Measurements from ENCODE around the gene OBP2A. TPM values are rescaled to one million over a fixed set of nuclear protein-coding genes. Genes with fewer than 3 reads are reported as not detected.

The OBP2A gene
- total RNA-seq, 1 donor from 2014 or later: not detected

DNA sequence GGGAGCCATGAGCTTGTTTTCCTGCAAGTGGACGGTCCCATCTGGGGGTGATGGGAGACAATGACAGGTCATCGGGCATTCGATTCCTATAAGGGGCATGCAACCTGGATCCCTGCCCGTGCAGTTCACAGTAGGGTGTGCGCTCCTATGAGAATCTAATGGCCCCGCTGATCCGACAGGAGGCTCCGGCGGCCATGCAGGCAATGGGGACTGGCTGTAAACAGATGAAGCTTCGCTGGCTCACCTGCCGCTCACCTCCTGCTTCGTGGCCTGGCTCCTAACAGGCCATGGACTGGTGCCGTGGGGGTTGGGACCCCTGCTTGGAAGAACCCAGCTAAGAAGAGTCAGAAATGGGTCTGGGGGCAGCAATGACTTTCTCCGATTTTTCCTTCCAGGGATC lies 36.6 kb downstream of the OBP2A start:
- DNase-seq (ENCODE audit: low read depth): no peak
- TF ChIP-seq, protein P1, sequence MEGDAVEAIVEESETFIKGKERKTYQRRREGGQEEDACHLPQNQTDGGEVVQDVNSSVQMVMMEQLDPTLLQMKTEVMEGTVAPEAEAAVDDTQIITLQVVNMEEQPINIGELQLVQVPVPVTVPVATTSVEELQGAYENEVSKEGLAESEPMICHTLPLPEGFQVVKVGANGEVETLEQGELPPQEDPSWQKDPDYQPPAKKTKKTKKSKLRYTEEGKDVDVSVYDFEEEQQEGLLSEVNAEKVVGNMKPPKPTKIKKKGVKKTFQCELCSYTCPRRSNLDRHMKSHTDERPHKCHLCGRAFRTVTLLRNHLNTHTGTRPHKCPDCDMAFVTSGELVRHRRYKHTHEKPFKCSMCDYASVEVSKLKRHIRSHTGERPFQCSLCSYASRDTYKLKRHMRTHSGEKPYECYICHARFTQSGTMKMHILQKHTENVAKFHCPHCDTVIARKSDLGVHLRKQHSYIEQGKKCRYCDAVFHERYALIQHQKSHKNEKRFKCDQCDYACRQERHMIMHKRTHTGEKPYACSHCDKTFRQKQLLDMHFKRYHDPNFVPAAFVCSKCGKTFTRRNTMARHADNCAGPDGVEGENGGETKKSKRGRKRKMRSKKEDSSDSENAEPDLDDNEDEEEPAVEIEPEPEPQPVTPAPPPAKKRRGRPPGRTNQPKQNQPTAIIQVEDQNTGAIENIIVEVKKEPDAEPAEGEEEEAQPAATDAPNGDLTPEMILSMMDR (conservative IDR thresholded peaks at IDR 0.05; ENCODE audit: low read depth, low read length): no peak
- H3K4me3 ChIP-seq (ENCODE audit: low read depth, low read length): no peak overlapping the region

DNA sequence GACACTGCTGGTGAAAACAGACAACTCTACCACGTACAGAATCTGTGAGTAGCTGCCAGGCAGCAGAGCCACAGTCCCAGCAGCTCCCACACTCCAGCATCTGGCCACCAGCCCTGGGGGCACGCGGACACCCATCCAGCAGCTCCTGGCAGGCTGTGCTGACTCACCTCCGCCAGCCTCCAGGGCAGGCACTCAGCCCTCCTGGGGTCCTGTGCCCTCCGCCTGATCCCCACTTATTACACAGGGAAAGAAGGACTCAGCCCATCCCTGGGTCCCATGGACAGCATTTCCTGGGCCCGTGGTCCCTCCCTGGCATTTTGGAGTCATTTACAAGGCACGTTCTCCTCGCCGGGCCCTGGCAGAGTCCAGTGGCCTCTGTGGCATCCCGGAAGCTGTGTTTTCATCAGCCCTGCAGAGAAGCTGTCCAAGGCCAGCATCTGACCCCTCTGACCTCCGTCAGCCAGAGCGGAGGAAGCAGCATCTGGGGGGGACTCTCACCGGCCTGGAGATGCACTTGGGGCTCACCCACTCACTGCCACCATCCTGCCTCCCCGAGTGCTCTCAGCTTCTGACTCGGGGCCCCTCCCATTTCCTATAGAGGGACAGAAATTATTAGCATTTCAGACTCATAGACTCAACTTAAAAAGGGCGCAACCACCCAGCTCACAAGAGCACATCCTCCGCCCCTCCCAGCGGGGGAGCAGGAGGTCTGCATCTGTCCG lies 37.2 kb downstream of the OBP2A start:
- TF ChIP-seq, protein P1 (conservative IDR thresholded peaks at IDR 0.05; ENCODE audit: low read depth, low read length): no peak
- H3K4me3 ChIP-seq (ENCODE audit: low read depth, low read length): no peak overlapping the region
- DNase-seq (ENCODE audit: low read depth): no peak

DNA sequence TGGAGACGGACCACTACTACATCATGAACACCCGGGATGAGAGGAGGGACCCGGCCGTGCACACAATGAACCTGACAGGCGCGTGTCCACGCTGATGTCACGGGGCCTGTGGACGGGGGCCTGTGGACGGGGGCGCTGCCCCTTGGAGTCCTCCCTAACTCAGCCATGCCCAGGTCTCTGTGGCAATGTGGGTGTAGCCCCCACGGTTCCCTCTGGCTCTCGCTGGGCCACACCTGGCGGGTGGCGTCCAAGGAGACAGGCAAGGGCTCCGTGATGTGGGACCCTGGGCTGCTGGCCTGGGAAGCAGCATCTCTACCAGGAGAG lies 37.7 kb downstream of the OBP2A start:
- H3K4me3 ChIP-seq (ENCODE audit: low read depth, low read length): no peak overlapping the region
- TF ChIP-seq, protein P1 (conservative IDR thresholded peaks at IDR 0.05; ENCODE audit: low read depth, low read length): no peak
- no peak for DNase-seq (ENCODE audit: low read depth)

DNA sequence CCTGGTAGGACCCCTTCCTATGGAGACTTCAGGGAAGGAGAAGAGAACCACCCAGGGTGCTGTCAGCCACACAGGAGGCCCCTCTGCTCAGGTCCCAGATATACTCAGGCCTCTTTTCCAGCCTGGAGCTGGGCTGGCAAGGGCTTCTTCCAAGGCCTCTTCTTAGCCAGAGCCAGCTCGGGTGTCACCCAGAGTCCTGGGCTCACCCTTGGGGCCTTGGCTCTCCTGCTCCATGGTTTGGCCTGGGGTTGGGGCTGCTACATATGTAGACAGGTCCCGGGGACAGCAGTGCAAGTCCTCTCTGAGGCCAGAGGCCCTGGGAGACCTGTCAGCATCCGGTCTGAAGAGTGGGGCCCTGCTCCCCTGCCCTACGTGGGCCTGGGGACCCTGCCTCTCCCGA lies 38.4 kb downstream of the OBP2A start:
- DNase-seq (ENCODE audit: low read depth): no peak
- TF ChIP-seq, protein P1 (conservative IDR thresholded peaks at IDR 0.05; ENCODE audit: low read depth, low read length): no peak
- H3K4me3 ChIP-seq (ENCODE audit: low read depth, low read length): no peak overlapping the region

DNA sequence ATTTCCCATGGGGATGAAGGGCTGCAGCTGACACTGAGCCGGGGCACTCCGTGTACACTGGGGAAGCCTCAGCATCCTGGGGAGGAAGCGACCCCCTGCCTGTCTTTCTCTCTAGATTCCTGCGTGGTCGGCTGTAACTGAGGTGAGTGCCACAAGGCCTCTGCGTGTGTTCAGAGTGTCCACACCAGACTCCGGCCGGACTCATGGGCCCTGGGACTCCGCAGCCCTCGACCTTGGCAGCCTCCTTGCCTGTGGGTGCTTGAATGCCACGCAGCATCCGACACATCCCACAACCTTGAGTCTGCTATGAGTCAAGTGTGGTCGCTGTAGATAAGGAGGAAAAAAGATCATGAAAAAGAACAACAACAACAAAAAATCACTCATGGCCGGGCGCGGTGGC lies 39.0 kb downstream of the OBP2A start:
- H3K4me3 ChIP-seq (ENCODE audit: low read depth, low read length): no peak overlapping the region
- TF ChIP-seq, protein P1 (conservative IDR thresholded peaks at IDR 0.05; ENCODE audit: low read depth, low read length): no peak
- no peak for DNase-seq (ENCODE audit: low read depth)

DNA sequence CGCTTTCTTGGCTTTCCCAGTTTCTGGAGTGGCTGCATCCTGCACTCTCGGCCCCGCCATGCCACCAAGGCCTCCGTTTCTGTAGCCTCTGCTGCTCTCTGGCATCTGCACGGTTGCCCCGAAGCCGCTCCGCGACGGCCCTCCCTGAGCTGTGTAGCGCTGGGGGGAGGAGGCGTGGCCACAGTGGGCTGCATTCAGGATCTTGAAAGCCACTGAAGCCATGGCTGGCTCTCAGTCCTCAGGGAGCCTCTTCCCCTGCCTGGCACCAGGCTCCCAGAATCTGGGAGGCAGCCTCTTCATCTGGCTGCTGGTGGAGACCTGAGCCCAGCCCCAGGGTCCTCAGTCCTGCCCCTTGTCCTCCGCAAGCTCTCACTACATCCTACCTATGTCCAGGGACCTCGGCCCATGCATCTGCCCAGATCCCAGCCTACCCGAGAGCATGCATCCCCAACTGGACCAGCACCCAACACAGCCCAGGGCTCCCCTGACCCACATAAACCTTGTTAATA lies 40.7 kb downstream of the OBP2A start:
- H3K4me3 ChIP-seq (ENCODE audit: low read depth, low read length): no peak overlapping the region
- TF ChIP-seq, protein P1 (conservative IDR thresholded peaks at IDR 0.05; ENCODE audit: low read depth, low read length): no peak
- DNase-seq (ENCODE audit: low read depth): no peak

DNA sequence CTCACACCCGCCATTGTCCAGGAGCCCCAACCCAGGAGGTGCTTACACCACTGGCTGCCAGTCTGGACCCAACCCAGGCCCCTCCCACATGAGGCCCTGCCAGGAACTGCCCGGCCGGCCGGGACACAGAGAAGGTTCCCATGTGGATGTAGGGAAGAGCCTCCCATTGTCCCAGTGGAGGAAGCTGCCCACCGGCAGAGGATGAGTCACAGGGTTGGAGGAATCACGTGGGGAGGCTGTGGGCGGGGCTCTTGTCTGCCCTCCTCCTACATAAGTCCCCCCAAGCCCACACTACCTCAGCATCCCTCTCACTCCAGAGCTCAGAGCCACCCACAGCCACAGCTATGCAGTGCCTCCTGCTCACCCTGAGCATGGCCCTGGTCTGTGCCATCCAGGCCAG lies 41.7 kb downstream of the OBP2A start:
- TF ChIP-seq, protein P1 (conservative IDR thresholded peaks at IDR 0.05; ENCODE audit: low read depth, low read length): no peak
- no peak overlapping the region for H3K4me3 ChIP-seq (ENCODE audit: low read depth, low read length)
- DNase-seq (ENCODE audit: low read depth): no peak
